DOHH2 (cell line): ENCODE data around the gene TAAR8.

Experiments
- H3F3A ChIP-seq: fragments of 200-600 bp; sonication (generic), shearing (Covaris generic); 2 replicates; pipeline ENCODE4 v1.6.0; 2016; ENCODE audit warnings: antibody characterized with exemption, mild to moderate bottlenecking; ENCODE audit not compliant: control insufficient read depth, insufficient read depth
- H3K27ac ChIP-seq: fragments of 200-600 bp; sonication (generic); 2 replicates; pipeline ENCODE4 v1.5.1; 2014; ENCODE audit warnings: low read depth, mild to moderate bottlenecking, low read length, moderate library complexity
- H3K27me3 ChIP-seq: fragments of 200-600 bp; sonication (generic); 2 replicates; pipeline ENCODE4 v1.6.1; 2014; ENCODE audit warnings: mild to moderate bottlenecking, low read length, mixed read lengths; ENCODE audit not compliant: control insufficient read depth
- H3K36me3 ChIP-seq: fragments of 200-600 bp; sonication (generic); 2 replicates; pipeline ENCODE4 v1.6.1; 2014; ENCODE audit warnings: mild to moderate bottlenecking, low read length, moderate library complexity, mixed read lengths; ENCODE audit not compliant: control insufficient read depth
- H3K4me1 ChIP-seq: fragments of 200-600 bp; sonication (generic); 2 replicates; pipeline ENCODE4 v1.6.1; 2014; ENCODE audit warnings: mild to moderate bottlenecking, low read length, mixed read lengths; ENCODE audit not compliant: control insufficient read depth
- H3K4me2 ChIP-seq: fragments of 200-600 bp; sonication (generic); 2 replicates; pipeline ENCODE4 v1.6.0; 2014; ENCODE audit warnings: mild to moderate bottlenecking, low read length, moderate library complexity
- H3K4me3 ChIP-seq: fragments of 200-600 bp; sonication (generic); 2 replicates; pipeline ENCODE4 v1.5.1; 2014; ENCODE audit warnings: mild to moderate bottlenecking, low read length, mixed read lengths
- H3K79me2 ChIP-seq: fragments of 200-600 bp; sonication (generic); 2 replicates; pipeline ENCODE4 v1.6.1; 2014; ENCODE audit warnings: mild to moderate bottlenecking, low read length, mixed read lengths; ENCODE audit not compliant: control insufficient read depth
- H3K9me2 ChIP-seq: fragments of 200-600 bp; sonication (generic); replicated peaks from 2 replicates; pipeline ENCODE4 v1.6.1; 2014; ENCODE audit warnings: mild to moderate bottlenecking, low read length, mixed read lengths; ENCODE audit not compliant: control insufficient read depth
- H3K9me3 ChIP-seq: fragments of 200-600 bp; sonication (generic); 2 replicates; pipeline ENCODE4 v1.6.1; 2014; ENCODE audit warnings: antibody characterized with exemption, low read length, mixed read lengths; ENCODE audit not compliant: control insufficient read depth, insufficient read depth
- H4K20me1 ChIP-seq: fragments of 200-600 bp; sonication (generic); 2 replicates; pipeline ENCODE4 v1.6.0; 2014; ENCODE audit warnings: low read depth, mild to moderate bottlenecking, antibody characterized with exemption, low read length, moderate library complexity; ENCODE audit not compliant: control insufficient read depth, insufficient read depth
- EZH2phosphoT487 ChIP-seq: fragments of 200-600 bp; sonication (generic); IDR thresholded peaks from 2 replicates; pipeline ENCODE4 v1.6.1; 2017; ENCODE audit warnings: borderline replicate concordance, mild to moderate bottlenecking, antibody characterized with exemption, low read length, moderate library complexity, mixed read lengths
- TF ChIP-seq, protein P1 (sequence below): fragments of 200-600 bp; sonication (generic); IDR thresholded peaks from one replicate; pipeline ENCODE4 v1.5.1; 2014; ENCODE audit warnings: antibody characterized with exemption, mild to moderate bottlenecking, low read depth, low read length; ENCODE audit not compliant: poor library complexity, severe bottlenecking

Gene TAAR8

GRCh38 chr6:132589454-132589853, 37.0 kb downstream of the TAAR8 start, which contains the start of gene TAAR5:
TAAR5 (minus strand) TSS chr6:132589741; CDS start chr6:132589686, 55 bp downstream.
- Histone ChIP-seq H3K4me2 (no peak within 1 kb of the TSS), H3F3A (no peaks in the 10 kb centered on the region), H3K9me3 (no peaks in the 10 kb centered on the region), H3K4me1 (0 out of 2 replicates have a peak, but pooled peaks cover 5% of the 10 kb centered on the region), H3K27me3 (no peaks in the 10 kb centered on the region), H3K36me3 (no peaks in the 10 kb centered on the region), H3K79me2 (no peaks in the 10 kb centered on the region), H4K20me1 (no peaks in the 10 kb centered on the region), H3K9me2 (no peaks in the 10 kb centered on the region), H3K27ac (no peak within 1 kb of the TSS), H3K4me3 (no peak within 1 kb of the TSS)
- TF ChIP-seq EZH2phosphoT487 = no peak
- TF ChIP-seq, protein P1, sequence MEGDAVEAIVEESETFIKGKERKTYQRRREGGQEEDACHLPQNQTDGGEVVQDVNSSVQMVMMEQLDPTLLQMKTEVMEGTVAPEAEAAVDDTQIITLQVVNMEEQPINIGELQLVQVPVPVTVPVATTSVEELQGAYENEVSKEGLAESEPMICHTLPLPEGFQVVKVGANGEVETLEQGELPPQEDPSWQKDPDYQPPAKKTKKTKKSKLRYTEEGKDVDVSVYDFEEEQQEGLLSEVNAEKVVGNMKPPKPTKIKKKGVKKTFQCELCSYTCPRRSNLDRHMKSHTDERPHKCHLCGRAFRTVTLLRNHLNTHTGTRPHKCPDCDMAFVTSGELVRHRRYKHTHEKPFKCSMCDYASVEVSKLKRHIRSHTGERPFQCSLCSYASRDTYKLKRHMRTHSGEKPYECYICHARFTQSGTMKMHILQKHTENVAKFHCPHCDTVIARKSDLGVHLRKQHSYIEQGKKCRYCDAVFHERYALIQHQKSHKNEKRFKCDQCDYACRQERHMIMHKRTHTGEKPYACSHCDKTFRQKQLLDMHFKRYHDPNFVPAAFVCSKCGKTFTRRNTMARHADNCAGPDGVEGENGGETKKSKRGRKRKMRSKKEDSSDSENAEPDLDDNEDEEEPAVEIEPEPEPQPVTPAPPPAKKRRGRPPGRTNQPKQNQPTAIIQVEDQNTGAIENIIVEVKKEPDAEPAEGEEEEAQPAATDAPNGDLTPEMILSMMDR = no peak

DNA sequence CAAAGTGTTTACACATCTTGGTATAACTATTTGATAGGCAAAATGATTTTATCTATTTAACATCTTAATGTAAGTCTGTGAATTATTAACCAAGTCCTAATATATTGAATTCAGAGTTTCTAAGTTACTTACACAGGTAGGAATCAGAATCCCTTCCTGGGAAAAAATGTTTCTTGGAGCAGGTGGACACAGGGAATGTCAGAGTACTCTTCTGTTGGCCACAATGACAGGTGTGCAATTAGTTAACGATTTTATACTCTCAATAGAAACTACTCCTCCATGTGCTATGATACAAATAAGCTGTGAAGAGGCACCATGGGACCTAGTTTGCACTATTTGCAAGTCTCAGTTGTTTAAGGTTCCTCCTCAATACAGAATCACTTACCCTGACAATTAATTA, 37.9 kb downstream of the TAAR8 start:
- Histone ChIP-seq H3K27ac (no peak overlapping the region), H3K79me2 (no peaks in the 10 kb centered on the region), H3F3A (no peaks in the 10 kb centered on the region), H3K4me3 (no peak overlapping the region), H4K20me1 (no peaks in the 10 kb centered on the region), H3K9me2 (no peaks in the 10 kb centered on the region), H3K4me2 (no peak overlapping the region), H3K9me3 (no peaks in the 10 kb centered on the region), H3K36me3 (no peaks in the 10 kb centered on the region), H3K4me1 (0 out of 2 replicates have a peak, but pooled peaks cover 5% of the 10 kb centered on the region), H3K27me3 (no peaks in the 10 kb centered on the region)
- no peak for TF ChIP-seq EZH2phosphoT487
- TF ChIP-seq, protein P1 = no peak

DNA sequence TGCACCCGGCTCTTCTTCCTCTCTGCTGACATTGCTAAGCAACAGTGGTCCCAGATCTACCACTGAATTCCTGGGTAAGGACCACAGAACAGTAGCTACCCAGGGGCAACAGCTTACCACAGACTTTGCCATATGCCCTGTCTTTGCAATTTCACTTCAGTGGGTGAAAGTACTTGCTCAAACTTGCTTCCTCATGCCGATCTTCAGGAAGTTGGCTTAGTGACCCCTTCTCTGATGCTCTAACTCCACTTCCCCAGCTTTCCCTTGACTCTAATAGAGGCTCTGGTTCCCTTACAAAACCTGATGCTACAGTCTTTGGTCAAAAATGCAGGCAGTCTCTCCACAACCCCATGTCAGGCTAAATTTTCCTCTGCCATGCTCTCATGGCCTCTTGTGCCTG, 40.4 kb downstream of the TAAR8 start:
- no peak overlapping the region for H3K4me2 ChIP-seq
- 0 out of 2 replicates have a peak, but pooled peaks cover 5% of the 10 kb centered on the region for H3K4me1 ChIP-seq
- H3K9me3 ChIP-seq = no peaks in the 10 kb centered on the region
- H3K27me3 ChIP-seq = no peaks in the 10 kb centered on the region
- no peaks in the 10 kb centered on the region for H3K79me2 ChIP-seq
- no peak overlapping the region for H3K4me3 ChIP-seq
- TF ChIP-seq, protein P1 = no peak
- no peak for TF ChIP-seq EZH2phosphoT487
- H3K36me3 ChIP-seq = no peaks in the 10 kb centered on the region
- H3K27ac ChIP-seq = no peak overlapping the region
- H3K9me2 ChIP-seq = no peaks in the 10 kb centered on the region
- H3F3A ChIP-seq = no peaks in the 10 kb centered on the region
- no peaks in the 10 kb centered on the region for H4K20me1 ChIP-seq

DNA sequence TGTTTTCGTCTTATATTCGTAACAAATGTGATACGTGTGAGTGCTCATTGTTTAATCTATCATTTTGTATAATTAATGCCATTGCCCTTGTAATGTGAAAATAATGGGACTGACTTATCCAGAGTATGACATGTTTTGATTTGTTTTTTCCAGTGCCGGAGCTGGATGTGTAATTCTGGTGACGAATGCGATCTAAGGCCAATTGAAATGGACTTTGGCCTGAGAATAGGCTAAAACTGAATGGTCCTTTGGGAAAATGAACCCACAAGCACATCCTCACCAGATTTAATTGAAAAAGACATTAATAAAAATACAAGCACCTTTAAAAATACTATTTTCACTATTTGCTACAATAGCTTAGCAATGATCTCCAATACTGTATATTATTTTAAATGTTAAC, 43.7 kb downstream of the TAAR8 start:
- H3K9me3 ChIP-seq = no peaks in the 10 kb centered on the region
- 0 out of 2 replicates have a peak, but pooled peaks cover 2% of the 10 kb centered on the region for H3K27me3 ChIP-seq
- no peak overlapping the region for H3K4me3 ChIP-seq
- H4K20me1 ChIP-seq = no peaks in the 10 kb centered on the region
- H3K9me2 ChIP-seq = no peaks in the 10 kb centered on the region
- no peak overlapping the region for H3K27ac ChIP-seq
- 0 out of 2 replicates have a peak, but pooled peaks cover 5% of the 10 kb centered on the region for H3K4me1 ChIP-seq
- no peak overlapping the region for H3K4me2 ChIP-seq
- no peaks in the 10 kb centered on the region for H3F3A ChIP-seq
- no peak for TF ChIP-seq EZH2phosphoT487
- TF ChIP-seq, protein P1 = no peak
- no peaks in the 10 kb centered on the region for H3K79me2 ChIP-seq
- H3K36me3 ChIP-seq = no peaks in the 10 kb centered on the region
